Raji (cell line): ENCODE measurements around the gene ADAM23.

ENCODE experiments used
- POLR2A ChIP-seq: IDR thresholded peaks from 2 replicates; pipeline ENCODE4 v1.6.1; 2011; ENCODE audit warnings: low read depth, low read length, control low read depth; ENCODE audit not compliant: insufficient read depth

Gene ADAM23

GRCh38 chr2:206521612-206522011, 78.3 kb downstream of the ADAM23 start:
- no peak for TF ChIP-seq POLR2A

GRCh38 chr2:206526416-206526815, 83.1 kb downstream of the ADAM23 start:
- TF ChIP-seq POLR2A, result no peak

- TF ChIP-seq POLR2A, result no peak
Measured at GRCh38 chr2:206527153-206527552, 83.8 kb downstream of the ADAM23 start.

GRCh38 chr2:206530727-206531126, 87.4 kb downstream of the ADAM23 start:
- no peak for TF ChIP-seq POLR2A

- TF ChIP-seq POLR2A, result no peak
Measured at GRCh38 chr2:206531996-206532543, 88.7 kb downstream of the ADAM23 start.

- TF ChIP-seq POLR2A, result no peak
Measured at GRCh38 chr2:206533977-206534376, 90.6 kb downstream of the ADAM23 start.

- TF ChIP-seq POLR2A, result no peak
Measured at GRCh38 chr2:206535260-206535986, 92.1 kb downstream of the ADAM23 start.

GRCh38 chr2:206540757-206541156, 97.4 kb downstream of the ADAM23 start:
- no peak for TF ChIP-seq POLR2A

- no peak for TF ChIP-seq POLR2A
Measured at GRCh38 chr2:206543073-206543472, 99.7 kb downstream of the ADAM23 start.

- no peak for TF ChIP-seq POLR2A
Measured at GRCh38 chr2:206548383-206548782, 105.1 kb downstream of the ADAM23 start.

- no peak for TF ChIP-seq POLR2A
Measured at GRCh38 chr2:206555721-206556120, 112.4 kb downstream of the ADAM23 start.

GRCh38 chr2:206556357-206556949, 113.1 kb downstream of the ADAM23 start:
- no peak for TF ChIP-seq POLR2A

GRCh38 chr2:206557321-206557720, 114.0 kb downstream of the ADAM23 start:
- no peak for TF ChIP-seq POLR2A

GRCh38 chr2:206558492-206558891, 115.2 kb downstream of the ADAM23 start:
- no peak for TF ChIP-seq POLR2A

- no peak for TF ChIP-seq POLR2A
Measured at GRCh38 chr2:206561962-206562361, 118.6 kb downstream of the ADAM23 start.

- no peak for TF ChIP-seq POLR2A
Measured at GRCh38 chr2:206562375-206562774, 119.0 kb downstream of the ADAM23 start.
